Left colon (tissue), 2 donors: ENCODE measurements around the gene HERC6. TPM values are rescaled to one million over a fixed set of nuclear protein-coding genes. Genes with fewer than 3 reads are reported as not detected.

ENCODE experiments used
- ATAC-seq: fragments of 200-7000 bp; cut with Tn5 transposase; one replicate; pipeline ENCODE4 v1.9.1; 2020; ENCODE audit warnings: mild to moderate bottlenecking, moderate library complexity
- DNase-seq, 2 donors: peaks; one replicate each; pipeline ENCODE4 v3.0.0-alpha.2; 2020
- intact Hi-C, 2 donors: fragments of 100-400 bp; cut with DNase I in 1 of 2; cut with micrococcal nuclease in 1 of 2; formaldehyde crosslinking; loops; one replicate each; pipeline versions ENCODE4 v1.11.2 to v1.14.0; 2022; cut with DNase I, micrococcal nuclease
- total RNA-seq, 2 donors: library from RNA; stranded (reverse); fragmentation: NEBNext Ultra II Directional; extraction: Animal tissue kit (Norgen Biotek cat#: 25700); gene quantifications; one replicate each; pipeline ENCODE4 v1.2.1, GENCODE V29; 2021
- donor health status: DM: no; HTN: no; CAD: no.
- donor health status: DM: yes; HTN: yes; CAD: no.

The HERC6 gene
- total RNA-seq, 2 donors from 2014 or later = 7.5 to 8.9 TPM

- no peak for DNase-seq
- intact Hi-C loops = no loop called here
Observed at GRCh38 chr4:88477229-88477860, 98.7 kb downstream of the HERC6 start.

GRCh38 chr4:88478247-88478646, 99.6 kb downstream of the HERC6 start:
- intact Hi-C loops = no loop called here
- ATAC-seq (no peak), DNase-seq (no peak)

More at GRCh38 chr4:88477229-88477860, 98.7 kb downstream of the HERC6 start:
- no peak for ATAC-seq

GRCh38 chr4:88481537-88481936, 102.9 kb downstream of the HERC6 start:
- ATAC-seq = no peak
- intact Hi-C loops = no loop called here

GRCh38 chr4:88489100-88489761, 110.6 kb downstream of the HERC6 start:
- no peak for DNase-seq
- ATAC-seq = no peak
- intact Hi-C loops = no loop called here

More at GRCh38 chr4:88481537-88481936, 102.9 kb downstream of the HERC6 start:
- no peak for DNase-seq

Other genes with a start within 250 kb of the HERC6 start
- 10 to 100 TPM; 32.5 to 36.2 TPM for gene ABCG2, start 220.2 kb upstream of the HERC6 start, total RNA-seq
- 1 to 10 TPM; 4.7 to 9.9 TPM for gene PPM1K, start 94.3 kb upstream of the HERC6 start, total RNA-seq
- 1 to 10 TPM in 1 of 2 donors, under 1 TPM in 1; 0.98 to 1.7 TPM for gene HERC5, start 78.3 kb downstream of the HERC6 start, total RNA-seq
- gene PYURF, start 144.9 kb downstream of the HERC6 start, total RNA-seq = 10 to 100 TPM; 53.2 to 54.6 TPM
- gene HERC3, start 213.6 kb downstream of the HERC6 start, total RNA-seq = 10 to 100 TPM; 44.7 to 52.0 TPM